Left ventricle myocardium inferior (tissue), 1 donor: ENCODE data around the gene CELF2. TPM values are rescaled to one million over a fixed set of nuclear protein-coding genes. Genes with fewer than 3 reads are reported as not detected.
A peak's percentile ranks its signal among the peaks of the same experiment; 100 is the strongest.

Experiments
- DNase-seq: peaks from one replicate; pipeline ENCODE4 v3.0.0-alpha.2; 2020
- H3K27ac ChIP-seq: fragments of 200-600 bp; replicated peaks from 2 replicates; pipeline ENCODE4 v1.8.0; 2021
- H3K27me3 ChIP-seq: fragments of 200-600 bp; 2 replicates; pipeline ENCODE4 v1.8.0; 2021; ENCODE audit warnings: low read depth
- H3K36me3 ChIP-seq: fragments of 200-600 bp; 2 replicates; pipeline ENCODE4 v1.8.0; 2021
- H3K4me1 ChIP-seq: fragments of 200-600 bp; 2 replicates; pipeline ENCODE4 v1.8.0; 2021
- H3K4me3 ChIP-seq: fragments of 200-600 bp; 2 replicates; pipeline ENCODE4 v1.8.0; 2021; ENCODE audit warnings: mild to moderate bottlenecking, moderate library complexity
- H3K9me3 ChIP-seq: fragments of 200-600 bp; replicated peaks from 2 replicates; pipeline ENCODE4 v1.8.0; 2021
- intact Hi-C: fragments of 100-400 bp; cut with micrococcal nuclease; formaldehyde crosslinking; loops from one replicate; pipeline ENCODE4 v1.11.0; 2022
- total RNA-seq: library from RNA; stranded (reverse); fragmentation: NEBNext Ultra II Directional; extraction: Animal tissue kit (Norgen Biotek cat#: 25700); gene quantifications from one replicate; pipeline ENCODE4 v1.2.1, GENCODE V29; 2021
- TF ChIP-seq, protein P1 (sequence below): fragments of 200-600 bp; IDR thresholded peaks from 2 replicates; pipeline ENCODE4 v1.8.0; 2021; ENCODE audit warnings: antibody characterized with exemption, mild to moderate bottlenecking, borderline replicate concordance
- donor health status: DM: no; HTN: yes; CAD: no; lungs with severe emphysema.

CELF2 gene
- total RNA-seq, 1 donor from 2014 or later, result 74.9 TPM

DNA sequence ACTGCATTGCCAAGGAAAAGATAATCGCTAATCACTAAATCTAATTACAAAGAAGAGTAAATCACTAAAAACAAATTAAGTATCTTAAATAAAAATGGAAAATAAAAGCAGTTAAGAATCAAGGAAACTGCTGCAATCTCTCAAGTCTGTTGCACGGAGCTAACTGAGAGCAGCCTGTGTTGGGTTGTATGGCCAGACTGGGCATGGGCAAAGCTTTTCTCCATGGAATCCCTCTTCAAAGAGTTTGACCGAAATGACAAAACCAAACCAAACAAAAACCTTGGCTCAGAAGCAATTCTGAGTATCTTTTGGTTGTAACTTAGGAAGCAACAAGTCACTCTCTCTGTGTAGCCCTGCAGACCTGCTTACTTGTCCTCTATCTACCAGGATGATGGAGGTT lies 78.8 kb downstream of the CELF2 start:
- Histone ChIP-seq H3K4me1 (peaks cover 70% of the 10 kb centered on the region), H3K36me3 (no peaks in the 10 kb centered on the region), H3K9me3 (no peaks in the 10 kb centered on the region), H3K4me3 (no peak overlapping the region), H3K27ac (no peak overlapping the region), H3K27me3 (no peaks in the 10 kb centered on the region)
- TF ChIP-seq, protein P1, sequence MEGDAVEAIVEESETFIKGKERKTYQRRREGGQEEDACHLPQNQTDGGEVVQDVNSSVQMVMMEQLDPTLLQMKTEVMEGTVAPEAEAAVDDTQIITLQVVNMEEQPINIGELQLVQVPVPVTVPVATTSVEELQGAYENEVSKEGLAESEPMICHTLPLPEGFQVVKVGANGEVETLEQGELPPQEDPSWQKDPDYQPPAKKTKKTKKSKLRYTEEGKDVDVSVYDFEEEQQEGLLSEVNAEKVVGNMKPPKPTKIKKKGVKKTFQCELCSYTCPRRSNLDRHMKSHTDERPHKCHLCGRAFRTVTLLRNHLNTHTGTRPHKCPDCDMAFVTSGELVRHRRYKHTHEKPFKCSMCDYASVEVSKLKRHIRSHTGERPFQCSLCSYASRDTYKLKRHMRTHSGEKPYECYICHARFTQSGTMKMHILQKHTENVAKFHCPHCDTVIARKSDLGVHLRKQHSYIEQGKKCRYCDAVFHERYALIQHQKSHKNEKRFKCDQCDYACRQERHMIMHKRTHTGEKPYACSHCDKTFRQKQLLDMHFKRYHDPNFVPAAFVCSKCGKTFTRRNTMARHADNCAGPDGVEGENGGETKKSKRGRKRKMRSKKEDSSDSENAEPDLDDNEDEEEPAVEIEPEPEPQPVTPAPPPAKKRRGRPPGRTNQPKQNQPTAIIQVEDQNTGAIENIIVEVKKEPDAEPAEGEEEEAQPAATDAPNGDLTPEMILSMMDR, result no peak
- intact Hi-C loops, result no loop called here
- no peak for DNase-seq

GRCh38 chr10:11097686-11098085 lies 80.0 kb downstream of the CELF2 start:
- DNase-seq, result no peak
- TF ChIP-seq, protein P1, result no peak
- H3K4me3 ChIP-seq, result no peak overlapping the region
- no peaks in the 10 kb centered on the region for H3K27me3 ChIP-seq
- H3K4me1 ChIP-seq, result peaks cover 74% of the 10 kb centered on the region
- no peaks in the 10 kb centered on the region for H3K36me3 ChIP-seq
- no peak overlapping the region for H3K27ac ChIP-seq
- H3K9me3 ChIP-seq, result no peaks in the 10 kb centered on the region
- intact Hi-C loops, result no loop called here

DNA sequence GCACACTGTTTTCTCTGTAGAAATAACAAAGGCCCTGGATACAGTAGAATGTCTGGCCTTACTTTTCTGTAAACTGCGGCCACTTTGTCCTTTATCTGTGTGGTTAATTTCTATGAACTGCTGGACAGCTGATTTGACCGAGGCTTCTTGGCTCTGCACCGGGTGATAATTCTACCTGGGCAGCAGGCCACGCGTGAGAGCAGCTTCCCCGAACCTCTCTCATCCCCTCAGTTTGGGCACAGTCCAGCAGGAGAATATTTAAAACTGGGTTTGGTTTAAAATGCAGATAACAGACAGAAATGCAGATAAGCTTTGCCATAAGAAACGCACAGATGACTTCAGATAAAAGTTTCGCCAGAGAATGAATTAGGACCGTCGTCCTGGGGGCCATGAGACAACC lies 81.0 kb downstream of the CELF2 start:
- Histone ChIP-seq H3K9me3 (no peaks in the 10 kb centered on the region), H3K4me1 (peaks cover 66% of the 10 kb centered on the region), H3K27ac (peak overlapping the region; percentile 14), H3K4me3 (no peak overlapping the region), H3K27me3 (no peaks in the 10 kb centered on the region), H3K36me3 (no peaks in the 10 kb centered on the region)
- intact Hi-C loops, result no loop called here
- TF ChIP-seq, protein P1, result no peak
- DNase-seq, result peak; percentile 39

DNA sequence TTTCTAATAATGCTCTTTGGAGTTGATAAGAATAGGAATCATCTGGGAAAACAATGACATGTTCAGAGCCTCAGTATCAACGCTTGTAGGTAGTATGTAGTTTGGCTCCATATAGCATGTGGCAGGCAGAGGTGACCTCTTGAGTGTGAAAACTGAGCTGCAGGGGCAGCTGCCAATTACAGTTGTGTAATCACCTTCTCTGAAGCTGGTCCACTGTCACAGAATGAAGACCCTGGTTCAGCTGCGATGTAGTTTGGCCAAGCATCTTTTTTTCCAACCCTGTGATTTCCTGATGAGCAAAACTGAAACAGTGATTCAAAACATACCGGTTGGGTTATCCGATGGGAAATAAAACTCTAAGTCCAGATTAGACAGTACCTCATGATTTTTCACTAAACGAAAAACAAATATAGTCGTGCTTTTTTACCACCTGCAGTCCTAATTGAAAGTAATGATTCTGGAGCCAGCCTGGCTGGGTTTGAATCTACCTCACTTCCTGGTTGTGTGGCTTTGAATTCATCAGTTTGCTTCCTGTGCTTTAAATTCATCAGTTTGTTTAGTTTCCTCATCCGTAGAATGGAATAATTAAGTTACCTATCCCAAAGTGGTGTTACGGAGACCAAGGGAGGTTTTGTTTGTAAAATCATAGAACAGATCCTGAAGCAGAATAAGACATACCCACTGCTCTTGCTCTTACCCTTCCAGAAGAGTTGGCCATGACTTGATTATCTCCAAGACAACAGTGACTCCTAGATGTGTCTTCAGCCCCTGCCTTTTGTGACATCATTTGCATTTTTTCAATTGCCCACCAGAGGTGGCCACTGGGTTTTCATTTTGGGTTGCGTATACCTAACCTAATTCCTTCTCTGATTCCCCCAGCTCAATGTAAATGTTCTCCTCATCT lies 87.4 kb downstream of the CELF2 start:
- DNase-seq, result no peak
- H3K27ac ChIP-seq, result no peak overlapping the region
- no peaks in the 10 kb centered on the region for H3K36me3 ChIP-seq
- H3K9me3 ChIP-seq, result peaks cover 5% of the 10 kb centered on the region
- H3K4me3 ChIP-seq, result no peak overlapping the region
- intact Hi-C loops, result no loop called here
- TF ChIP-seq, protein P1, result no peak
- peaks cover 68% of the 10 kb centered on the region for H3K4me1 ChIP-seq
- H3K27me3 ChIP-seq, result no peaks in the 10 kb centered on the region

DNA sequence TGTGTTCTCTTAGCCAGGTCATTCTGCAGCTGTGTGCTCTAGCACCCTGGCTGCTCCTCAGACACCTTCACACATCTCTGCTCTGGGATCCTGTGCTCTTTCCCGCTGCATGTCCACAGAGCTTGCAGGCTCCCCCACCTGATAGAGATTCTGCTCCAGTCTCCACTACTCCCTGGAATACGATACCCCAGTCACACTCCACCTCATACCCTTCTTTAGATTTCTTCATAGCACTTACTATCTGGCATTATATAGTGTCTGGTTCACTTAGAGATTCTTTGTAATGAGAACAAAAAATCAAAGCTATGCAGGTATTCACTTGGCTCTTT lies 88.0 kb downstream of the CELF2 start:
- Histone ChIP-seq H3K36me3 (no peaks in the 10 kb centered on the region), H3K27me3 (no peaks in the 10 kb centered on the region), H3K27ac (no peak overlapping the region), H3K4me1 (peaks cover 74% of the 10 kb centered on the region), H3K9me3 (peaks cover 5% of the 10 kb centered on the region), H3K4me3 (no peak overlapping the region)
- TF ChIP-seq, protein P1, result no peak
- DNase-seq, result no peak
- intact Hi-C loops, result no loop called here
